Measurements from ENCODE around the gene SLC5A11. TPM values are rescaled to one million over a fixed set of nuclear protein-coding genes. Genes with fewer than 3 reads are reported as not detected.

The SLC5A11 gene
- polyA plus RNA-seq, 2 of the 4 experiments (the other 2 are of a cell fraction): 0.40 to 0.43 TPM

DNA sequence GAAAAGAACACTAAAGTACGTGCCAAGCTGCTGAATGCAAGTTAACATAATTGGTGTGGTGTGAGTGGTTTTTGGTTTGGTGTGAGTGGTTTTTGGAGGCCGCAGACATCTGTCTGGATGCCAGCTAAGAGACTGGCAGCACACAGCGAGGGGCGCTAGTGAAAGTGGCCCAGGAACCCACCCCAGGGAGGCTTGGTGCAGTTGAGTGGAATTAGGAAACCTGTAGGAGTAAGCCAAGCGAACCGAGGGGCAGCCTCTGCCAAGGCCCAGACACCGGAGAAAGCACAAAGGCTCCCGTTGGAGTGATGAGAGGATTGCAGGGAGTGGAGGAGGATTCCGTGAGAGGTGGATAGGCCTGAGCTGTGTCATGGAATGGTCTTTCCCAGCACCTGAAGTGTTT lies 24.6 kb upstream of the SLC5A11 start:
- FAIRE-seq (no peak), DNase-seq (ENCODE audit: low read depth in 1 of 2, low spot score in 1 of 2) (no peak), ATAC-seq (no peak)
- H3K4me2 ChIP-seq: no peak overlapping the region
- TF ChIP-seq BHLHE40 (IDR thresholded peaks at IDR 0.05; ENCODE audit: low read depth, low read length) (no peak), GATA3 (IDR thresholded peaks at IDR 0.05; ENCODE audit: borderline replicate concordance) (no peak), HDAC2 (IDR thresholded peaks at IDR 0.05) (no peak), SREBF2 (IDR thresholded peaks at IDR 0.05) (no peak)
- peaks cover 11% of the 10 kb centered on the region; the same call in 2 of the 3 replicates for H3K4me1 ChIP-seq
- CTCF ChIA-PET: interaction anchor here (1.5 kb wide), 1 partner anchor 13 kb away, joined by 11 read pairs; no protein-coding TSS in a partner anchor
- H3K9me3 ChIP-seq: no peaks in the 10 kb centered on the region
- no peak overlapping the region for H3K4me3 ChIP-seq
- POLR2A ChIA-PET: no interaction called here
- H3K27ac ChIP-seq: no peak overlapping the region
- 94% methylated on average over 9 of the region's 9 CpGs for WGBS (ENCODE audit: missing lambda C conversion rate)

DNA sequence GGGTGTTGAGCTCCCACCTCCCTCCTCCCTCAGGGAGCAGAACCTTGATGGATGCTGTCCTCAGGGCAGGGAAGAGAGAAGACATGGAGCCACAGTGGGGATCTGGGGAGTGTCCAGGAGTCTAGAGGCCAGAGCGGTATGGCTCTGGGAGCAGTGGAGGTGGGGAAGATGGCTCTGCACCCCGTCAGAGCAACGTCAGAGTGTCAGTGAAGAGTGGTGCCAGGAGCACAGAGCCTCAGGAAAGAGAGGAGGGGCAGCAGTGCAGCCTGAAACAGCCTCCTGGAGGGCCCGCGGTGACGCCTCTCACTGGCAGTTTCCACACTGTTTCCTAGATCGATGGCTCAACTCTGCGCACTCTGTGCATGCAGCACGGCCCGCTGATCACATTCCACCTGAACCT lies 23.2 kb upstream of the SLC5A11 start:
- POLR2A ChIA-PET: no interaction called here
- FAIRE-seq: no peak
- no peak for DNase-seq (ENCODE audit: low read depth in 1 of 2, low spot score in 1 of 2)

DNA sequence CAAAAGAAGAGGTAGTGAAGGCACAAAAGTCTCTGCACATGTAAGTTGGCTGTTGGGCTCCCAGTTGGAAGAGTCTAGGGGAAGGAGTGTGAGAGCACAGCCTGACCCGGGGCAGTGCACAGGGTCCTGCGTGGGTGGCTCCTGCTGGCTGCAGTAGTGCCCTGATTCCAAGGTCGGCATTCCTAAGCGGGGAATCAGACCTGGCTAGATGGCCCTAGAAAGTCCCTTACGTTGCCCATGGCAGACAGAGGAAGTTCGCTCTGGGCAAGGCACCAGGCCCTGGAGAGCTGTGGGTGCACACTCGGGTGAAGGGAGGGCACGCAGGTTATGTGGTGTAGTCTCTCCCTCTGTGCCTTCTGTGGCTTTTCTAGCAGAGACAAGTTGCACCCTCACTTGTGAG lies 22.8 kb upstream of the SLC5A11 start:
- H3K4me3 ChIP-seq: no peak overlapping the region
- H3K4me1 ChIP-seq: peaks cover 11% of the 10 kb centered on the region; the same call in 2 of the 3 replicates
- ChIA-PET POLR2A (no interaction called here), CTCF (no interaction called here)
- no peaks in the 10 kb centered on the region for H3K9me3 ChIP-seq
- FAIRE-seq (no peak), DNase-seq (ENCODE audit: low read depth in 1 of 2, low spot score in 1 of 2) (no peak), ATAC-seq (peak in 1 of 2 experiments; percentile 48; a peak in 3 of 6 replicates)
- no peak overlapping the region for H3K27ac ChIP-seq
- TF ChIP-seq KDM5A (IDR thresholded peaks at IDR 0.05): no peak
- TF ChIP-seq, protein P1, sequence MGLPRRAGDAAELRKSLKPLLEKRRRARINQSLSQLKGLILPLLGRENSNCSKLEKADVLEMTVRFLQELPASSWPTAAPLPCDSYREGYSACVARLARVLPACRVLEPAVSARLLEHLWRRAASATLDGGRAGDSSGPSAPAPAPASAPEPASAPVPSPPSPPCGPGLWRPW (IDR thresholded peaks at IDR 0.05): no peak
- TF ChIP-seq CHD2 (IDR thresholded peaks at IDR 0.05; ENCODE audit: low read length, partially characterized antibody): no peak
- no peak for TF ChIP-seq NPAS2 (CRISPR knock-in tag; IDR thresholded peaks at IDR 0.05; ENCODE audit: borderline replicate concordance)
- no peak for TF ChIP-seq BHLHE40 (IDR thresholded peaks at IDR 0.05; ENCODE audit: low read depth, low read length)
- TF ChIP-seq MAZ (IDR thresholded peaks at IDR 0.05; ENCODE audit: borderline replicate concordance, low read depth, low read length): no peak
- no peak for TF ChIP-seq EHMT2 (IDR thresholded peaks at IDR 0.05; ENCODE audit: low read depth)
- TF ChIP-seq PHF8 (IDR thresholded peaks at IDR 0.05; ENCODE audit: borderline replicate concordance, low read depth): no peak
- TF ChIP-seq POLR2A (IDR thresholded peaks at IDR 0.05; ENCODE audit: low read length): no peak
- TF ChIP-seq FOSB (CRISPR knock-in tag; IDR thresholded peaks at IDR 0.05): no peak
- TF ChIP-seq FOSL2 (IDR thresholded peaks at IDR 0.05): no peak
- TF ChIP-seq FOSL2 (CRISPR knock-in tag; IDR thresholded peaks at IDR 0.05): no peak
- TF ChIP-seq KDM1A (IDR thresholded peaks at IDR 0.05; ENCODE audit: low read depth): no peak
- TF ChIP-seq, protein P2, sequence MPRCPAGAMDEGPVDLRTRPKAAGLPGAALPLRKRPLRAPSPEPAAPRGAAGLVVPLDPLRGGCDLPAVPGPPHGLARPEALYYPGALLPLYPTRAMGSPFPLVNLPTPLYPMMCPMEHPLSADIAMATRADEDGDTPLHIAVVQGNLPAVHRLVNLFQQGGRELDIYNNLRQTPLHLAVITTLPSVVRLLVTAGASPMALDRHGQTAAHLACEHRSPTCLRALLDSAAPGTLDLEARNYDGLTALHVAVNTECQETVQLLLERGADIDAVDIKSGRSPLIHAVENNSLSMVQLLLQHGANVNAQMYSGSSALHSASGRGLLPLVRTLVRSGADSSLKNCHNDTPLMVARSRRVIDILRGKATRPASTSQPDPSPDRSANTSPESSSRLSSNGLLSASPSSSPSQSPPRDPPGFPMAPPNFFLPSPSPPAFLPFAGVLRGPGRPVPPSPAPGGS (IDR thresholded peaks at IDR 0.05): no peak
- 85% methylated on average over 8 of the region's 8 CpGs for WGBS (ENCODE audit: missing lambda C conversion rate)
- H3K4me2 ChIP-seq: no peak overlapping the region

More for the DNA sequence above, 23.2 kb upstream of the SLC5A11 start:
- TF ChIP-seq NR3C1 (IDR thresholded peaks at IDR 0.05) (no peak), HOXA7 (CRISPR knock-in tag; IDR thresholded peaks at IDR 0.05) (no peak), CEBPB (IDR thresholded peaks at IDR 0.05) (no peak), HOXB13 (CRISPR knock-in tag; IDR thresholded peaks at IDR 0.05; ENCODE audit: low read depth) (no peak), ZFP36 (IDR thresholded peaks at IDR 0.05; ENCODE audit: borderline replicate concordance, partially characterized antibody) (no peak), NPAS2 (CRISPR knock-in tag; IDR thresholded peaks at IDR 0.05; ENCODE audit: borderline replicate concordance) (no peak), JUNB (IDR thresholded peaks at IDR 0.05) (no peak), MAFK (IDR thresholded peaks at IDR 0.05; ENCODE audit: partially characterized antibody) (no peak), KDM1A (IDR thresholded peaks at IDR 0.05; ENCODE audit: low read depth) (no peak), TP53 (CRISPR knock-in tag; IDR thresholded peaks at IDR 0.05) (no peak), RAD21 (conservative IDR thresholded peaks at IDR 0.05 in 1 of 2, IDR thresholded peaks at IDR 0.05 in 1 of 2) (no peak), ZSCAN20 (CRISPR knock-in tag; IDR thresholded peaks at IDR 0.05) (no peak), RARB (CRISPR knock-in tag; IDR thresholded peaks at IDR 0.05) (no peak)
- TF ChIP-seq, protein P2 (IDR thresholded peaks at IDR 0.05): no peak
- TF ChIP-seq, protein P3, sequence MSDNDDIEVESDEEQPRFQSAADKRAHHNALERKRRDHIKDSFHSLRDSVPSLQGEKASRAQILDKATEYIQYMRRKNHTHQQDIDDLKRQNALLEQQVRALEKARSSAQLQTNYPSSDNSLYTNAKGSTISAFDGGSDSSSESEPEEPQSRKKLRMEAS (IDR thresholded peaks at IDR 0.05): no peak
- TF ChIP-seq, protein P4, sequence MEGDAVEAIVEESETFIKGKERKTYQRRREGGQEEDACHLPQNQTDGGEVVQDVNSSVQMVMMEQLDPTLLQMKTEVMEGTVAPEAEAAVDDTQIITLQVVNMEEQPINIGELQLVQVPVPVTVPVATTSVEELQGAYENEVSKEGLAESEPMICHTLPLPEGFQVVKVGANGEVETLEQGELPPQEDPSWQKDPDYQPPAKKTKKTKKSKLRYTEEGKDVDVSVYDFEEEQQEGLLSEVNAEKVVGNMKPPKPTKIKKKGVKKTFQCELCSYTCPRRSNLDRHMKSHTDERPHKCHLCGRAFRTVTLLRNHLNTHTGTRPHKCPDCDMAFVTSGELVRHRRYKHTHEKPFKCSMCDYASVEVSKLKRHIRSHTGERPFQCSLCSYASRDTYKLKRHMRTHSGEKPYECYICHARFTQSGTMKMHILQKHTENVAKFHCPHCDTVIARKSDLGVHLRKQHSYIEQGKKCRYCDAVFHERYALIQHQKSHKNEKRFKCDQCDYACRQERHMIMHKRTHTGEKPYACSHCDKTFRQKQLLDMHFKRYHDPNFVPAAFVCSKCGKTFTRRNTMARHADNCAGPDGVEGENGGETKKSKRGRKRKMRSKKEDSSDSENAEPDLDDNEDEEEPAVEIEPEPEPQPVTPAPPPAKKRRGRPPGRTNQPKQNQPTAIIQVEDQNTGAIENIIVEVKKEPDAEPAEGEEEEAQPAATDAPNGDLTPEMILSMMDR (IDR thresholded peaks at IDR 0.05): no peak
- Histone ChIP-seq H3K27ac (no peak overlapping the region), H3K4me2 (no peak overlapping the region), H3K4me3 (no peak overlapping the region), H3K4me1 (peaks cover 11% of the 10 kb centered on the region; the same call in 2 of the 3 replicates), H3K9me3 (no peaks in the 10 kb centered on the region)
- CTCF ChIA-PET: interaction anchor here (0.9 to 1.1 kb wide), 2 partner anchors 10 to 85 kb away, joined by 3 to 6 read pairs; no protein-coding TSS in a partner anchor
- peak; percentile 26 to 28; a peak in 3 of 6 replicates for ATAC-seq
- 92% methylated on average over 10 of the region's 10 CpGs for WGBS (ENCODE audit: missing lambda C conversion rate)

Data from A549 (cell line).